GM12878 (cell line): ENCODE results near the gene TMEM30A. TPM values are rescaled to one million over a fixed set of nuclear protein-coding genes. Genes with fewer than 3 reads are reported as not detected.

Experiments used
- ATAC-seq: fragments of 200-7000 bp; cut with Tn5 transposase; 3 replicates; pipeline ENCODE4 v1.9.1; 2020; ENCODE audit warnings: mild to moderate bottlenecking, moderate library complexity
- BruUV-seq: library from RNA; stranded (reverse); fragments of 400-500 nt; replicated peaks from 2 replicates; lab custom pipeline; 2021; lab: Mats Ljungman, UMichigan
- CTCF ChIA-PET: fragments of 300-600 bp; sonication (Branson Sonifier 250); formaldehyde crosslinking; extraction: SDS; loops from one replicate; lab custom pipeline; 2021; ENCODE audit warnings: inconsistent platforms; lab: Yijun Ruan, JAX
- POLR2A ChIA-PET: fragments of 350-600 bp; formaldehyde crosslinking; extraction: SDS; loops from one replicate; lab custom pipeline; 2021; ENCODE audit warnings: inconsistent platforms; lab: Charles Lee
- RAD21 ChIA-PET: fragments of 300-600 bp; sonication (Branson Sonifier 250); formaldehyde crosslinking; loops from one replicate; lab custom pipeline; 2023; ENCODE audit warnings: antibody characterized with exemption; ENCODE audit not compliant: unreplicated experiment; lab: Charles Lee
- SMC1A ChIA-PET: fragments of 300-600 bp; sonication (Branson Sonifier 250); formaldehyde crosslinking; loops from one replicate; lab custom pipeline; 2023; ENCODE audit not compliant: unreplicated experiment, uncharacterized antibody; lab: Charles Lee
- DNase-seq: peaks from one replicate; pipeline ENCODE4 v3.0.0-alpha.2; 2011; ENCODE audit warnings: low read depth, low spot score
- FAIRE-seq: peaks from 3 replicates; lab custom pipeline; 2011; peaks lifted over from hg19 to GRCh38; lab: Jason Lieb, UNC
- H2AFZ ChIP-seq: 2 replicates; pipeline ENCODE4 v1.6.0; 2011; ENCODE audit warnings: low read depth, low read length, control low read depth; ENCODE audit not compliant: control insufficient read depth
- H3K27ac ChIP-seq: 2 replicates; pipeline ENCODE4 v1.5.1; 2011; ENCODE audit warnings: control low read depth; ENCODE audit not compliant: control insufficient read depth, insufficient read depth
- H3K27me3 ChIP-seq, 2 experiments: replicated peaks in 1 of 2; 2 replicates each; pipeline versions ENCODE4 v1.6.0 to v1.6.1; 2011; ENCODE audit warnings: low read length in 1 of 2; ENCODE audit not compliant: control insufficient read depth in 2 of 2, insufficient read depth in 2 of 2
- H3K36me3 ChIP-seq, 2 experiments: 2 replicates each; pipeline ENCODE4 v1.5.1; 2011; ENCODE audit warnings: low read length in 1 of 2; ENCODE audit not compliant: control insufficient read depth in 2 of 2, insufficient read depth in 2 of 2
- H3K4me1 ChIP-seq: 2 replicates; pipeline ENCODE4 v1.6.1; 2011; ENCODE audit warnings: mild to moderate bottlenecking, low read length, moderate library complexity, mixed read lengths; ENCODE audit not compliant: control insufficient read depth, insufficient read depth
- H3K4me2 ChIP-seq: 2 replicates; pipeline ENCODE4 v1.6.0; 2011; ENCODE audit warnings: control low read depth; ENCODE audit not compliant: control insufficient read depth, insufficient read depth
- H3K4me3 ChIP-seq: fragments of 200-600 bp; sonication (generic); 2 replicates; pipeline ENCODE4 v1.5.1; 2016
- H3K79me2 ChIP-seq: 2 replicates; pipeline ENCODE4 v1.6.0; 2011; ENCODE audit warnings: low read length; ENCODE audit not compliant: control insufficient read depth, insufficient read depth
- H3K9ac ChIP-seq: 2 replicates; pipeline ENCODE4 v1.8.0; 2011; ENCODE audit warnings: low read length, control low read depth, mixed read lengths; ENCODE audit not compliant: control insufficient read depth, insufficient read depth
- H3K9me3 ChIP-seq: replicated peaks from 3 replicates; pipeline ENCODE4 v1.5.1; 2011; ENCODE audit warnings: mild to moderate bottlenecking, low read length; ENCODE audit not compliant: control insufficient read depth, insufficient read depth
- H4K20me1 ChIP-seq: 2 replicates; pipeline ENCODE4 v1.6.0; 2011; ENCODE audit not compliant: control insufficient read depth, insufficient read depth
- BCL3 ChIP-seq: IDR thresholded peaks from 2 replicates; pipeline ENCODE4 v1.6.1; 2011; ENCODE audit warnings: borderline replicate concordance, low read depth, mild to moderate bottlenecking, moderate library complexity, low read length; ENCODE audit not compliant: insufficient read depth, poor library complexity, severe bottlenecking
- E4F1 ChIP-seq: fragments of 450-650 bp; IDR thresholded peaks from 2 replicates; pipeline ENCODE4 v1.6.1; 2018; ENCODE audit warnings: borderline replicate concordance, mild to moderate bottlenecking; ENCODE audit not compliant: partially characterized antibody
- FOXK2 ChIP-seq: fragments of 450-650 bp; IDR thresholded peaks from 2 replicates; pipeline ENCODE4 v1.6.1; 2017; ENCODE audit warnings: mild to moderate bottlenecking, moderate library complexity
- FOXM1 ChIP-seq: IDR thresholded peaks from 2 replicates; pipeline ENCODE4 v1.6.1; 2012; ENCODE audit warnings: low read depth, mild to moderate bottlenecking, inconsistent platforms, low read length, moderate library complexity
- MEF2B ChIP-seq: fragments of 450-650 bp; IDR thresholded peaks from 2 replicates; pipeline ENCODE4 v1.6.1; 2018; ENCODE audit warnings: mild to moderate bottlenecking, moderate library complexity; ENCODE audit not compliant: partially characterized antibody, poor library complexity, severe bottlenecking
- NFYA ChIP-seq: IDR thresholded peaks from 2 replicates; pipeline ENCODE4 v1.6.1; 2011; ENCODE audit warnings: low read depth, mild to moderate bottlenecking, low read length, improper control_type of control experiment, borderline replicate concordance
- NR2C2 ChIP-seq: IDR thresholded peaks from 2 replicates; pipeline ENCODE4 v1.6.1; 2011; ENCODE audit warnings: borderline replicate concordance, low read depth; ENCODE audit not compliant: control insufficient read depth, insufficient read length
- NRF1 ChIP-seq: conservative IDR thresholded peaks from 2 replicates; pipeline ENCODE4 v1.6.1; 2011; ENCODE audit warnings: mild to moderate bottlenecking, low read depth, low read length, improper control_type of control experiment
- POLR2AphosphoS5 ChIP-seq: IDR thresholded peaks from 2 replicates; pipeline ENCODE4 v1.6.1; 2011; ENCODE audit warnings: mild to moderate bottlenecking, low read length, inconsistent platforms
- RFX5 ChIP-seq: IDR thresholded peaks from 2 replicates; pipeline ENCODE4 v1.6.1; 2011; ENCODE audit warnings: low read depth, low read length, improper control_type of control experiment
- STAT3 ChIP-seq: IDR thresholded peaks from 2 replicates; pipeline ENCODE4 v1.6.1; 2011; ENCODE audit warnings: low read depth, low read length, improper control_type of control experiment
- SUPT20H ChIP-seq: IDR thresholded peaks from 2 replicates; pipeline ENCODE4 v1.6.1; 2011; ENCODE audit warnings: low read depth, mild to moderate bottlenecking, low read length, moderate library complexity, borderline replicate concordance; ENCODE audit not compliant: control insufficient read depth
- ZBTB33 ChIP-seq: fragments of 450-650 bp; IDR thresholded peaks from 2 replicates; pipeline ENCODE4 v1.6.1; 2017; ENCODE audit warnings: mild to moderate bottlenecking
- ZNF217 ChIP-seq: fragments of 450-650 bp; IDR thresholded peaks from 2 replicates; pipeline ENCODE4 v1.6.1; 2017; ENCODE audit warnings: antibody characterized with exemption, mild to moderate bottlenecking
- ZNF384 ChIP-seq: IDR thresholded peaks from 2 replicates; pipeline ENCODE4 v1.6.1; 2012; ENCODE audit warnings: low read depth, mild to moderate bottlenecking, low read length, improper control_type of control experiment, borderline replicate concordance
- ZNF622 ChIP-seq: fragments of 450-650 bp; IDR thresholded peaks from 2 replicates; pipeline ENCODE4 v1.6.1; 2017; ENCODE audit warnings: mild to moderate bottlenecking, inconsistent platforms
- WGBS: methylation state at CpG from one replicate; pipeline ENCODE4 v1.1.6; 2016; ENCODE audit warnings: low lambda C conversion rate; ENCODE audit not compliant: insufficient replicate concordance, insufficient coverage; ENCODE audit errors: missing lambda C conversion rate; 5-methylcytosine and 5-hydroxymethylcytosine counted together
- in situ Hi-C: fragments of 300-500 bp; cut with MboI; formaldehyde crosslinking; loops from 9 replicates; pipeline ENCODE4 v1.14.3; 2018; ENCODE audit warnings: mixed read lengths
- intact Hi-C: fragments of 100-400 bp; cut with micrococcal nuclease; formaldehyde crosslinking; loops from one replicate; pipeline ENCODE4 v1.14.2; 2022; ENCODE audit not compliant: unreplicated experiment
- polyA plus RNA-seq, 11 experiments: library from polyadenylated mRNA; depleted of rRNA in 4 of 11; unstranded in 6 of 11; stranded (reverse) in 5 of 11; fragments of >200 nt; fragmentation: Nextera tagmentation in 4 of 11; fragmentation: Illumina TruSeq in 1 of 11; extraction: Ambion mirVana in 4 of 11; extraction: Trizol in 1 of 11; gene quantifications; 1 replicate in 1 of 11; 2 replicates in 10 of 11; pipeline versions ENCODE4 v1.2.1 to v1.2.3, GENCODE V29; 2011 to 2016; ENCODE audit warnings: inconsistent platforms in 2 of 11, missing spikeins in 2 of 11, low read depth in 1 of 11
- total RNA-seq, 4 experiments: library from RNA; depleted of rRNA in 3 of 4; stranded (reverse); fragments of >200 nt in 3 of 4; fragmentation: Illumina TruSeq in 1 of 4; extraction: Trizol in 1 of 4; gene quantifications; 2 replicates each; pipeline versions ENCODE4 v1.2.1 to v1.2.3, GENCODE V29; 2013 to 2021

Gene TMEM30A
- total and polyA plus RNA-seq, 10 of the 15 experiments (the other 5 are each of a cell fraction or from before 2014, with no cell fraction given) = 11.9 to 61.6 (median 43.2) TPM

GRCh38 chr6:75326557-75327258, 42.1 kb upstream of the TMEM30A start:
- BruUV-seq = no TSS peak
- ATAC-seq (no peak), FAIRE-seq (no peak), DNase-seq (no peak)
- WGBS = 46% methylated on average over 2 of the region's 2 CpGs
- Histone ChIP-seq H3K9ac (no peak overlapping the region), H3K9me3 (no peaks in the 10 kb centered on the region; the same call in 2 of the 3 replicates), H3K4me1 (no peaks in the 10 kb centered on the region), H3K27me3 (no peaks in the 10 kb centered on the region), H3K79me2 (no peaks in the 10 kb centered on the region), H3K36me3 (no peaks in the 10 kb centered on the region), H3K27ac (no peak overlapping the region), H4K20me1 (no peaks in the 10 kb centered on the region), H2AFZ (no peak overlapping the region), H3K4me3 (no peak overlapping the region), H3K4me2 (no peak overlapping the region)
- POLR2A ChIA-PET = interaction anchor here (1.0 kb wide), 1 partner anchor 42 kb away, joined by 3 read pairs; the partner anchor contains the start of gene TMEM30A
- in situ Hi-C loops = no loop called here
- CTCF ChIA-PET = interaction anchor here (1.2 kb wide), 1 partner anchor 60 kb away, joined by 3 read pairs; no protein-coding TSS in a partner anchor
- intact Hi-C loops = no loop called here
- TF ChIP-seq SUPT20H (no peak), ZNF622 (no peak), POLR2AphosphoS5 (no peak), MEF2B (no peak), NR2C2 (no peak), STAT3 (no peak), ZNF384 (no peak), E4F1 (no peak), RFX5 (no peak), NRF1 (no peak), BCL3 (no peak), FOXM1 (no peak), ZBTB33 (no peak), ZNF217 (no peak), FOXK2 (no peak), NFYA (no peak)
- SMC1A ChIA-PET = interaction anchor here (0.6 to 1.3 kb wide), 3 partner anchors 12 to 337 kb away, joined by 3 to 4 read pairs (median 3); no protein-coding TSS in a partner anchor
- RAD21 ChIA-PET = no interaction called here
